HepG2 (cell line): ENCODE measurements around the gene FAM89B. TPM values are rescaled to one million over a fixed set of nuclear protein-coding genes. Genes with fewer than 3 reads are reported as not detected.
A peak's percentile ranks its signal among the peaks of the same experiment; 100 is the strongest.

Experiments used
- ASH2L ChIP-seq: fragments of 300-600, 200-600 bp; sonication (generic); IDR thresholded peaks from 2 replicates; pipeline ENCODE4 v1.7.0; 2017; ENCODE audit warnings: low read depth, mild to moderate bottlenecking, moderate library complexity, mixed read lengths, low read length; ENCODE audit not compliant: insufficient read length
- CCDC6 ChIP-seq: sonication (generic); formaldehyde crosslinking; IDR thresholded peaks from 2 replicates; pipeline ENCODE4 v1.8.1; 2022; ENCODE audit warnings: mild to moderate bottlenecking, missing genetic modification reagents, moderate library complexity
- CENPT ChIP-seq: sonication (generic); formaldehyde crosslinking; IDR thresholded peaks from 2 replicates; pipeline ENCODE4 v1.8.0; 2022; ENCODE audit warnings: low read depth, mild to moderate bottlenecking, moderate library complexity, missing genetic modification reagents
- HMG20B ChIP-seq: conservative IDR thresholded peaks from 2 replicates; pipeline ENCODE4 v1.6.1; 2016; ENCODE audit warnings: missing genetic modification reagents, missing compliant biosample characterization
- HNRNPL ChIP-seq: fragments of 200-400 bp; formaldehyde crosslinking; IDR thresholded peaks from 2 replicates; pipeline ENCODE4 v1.6.1; 2017; ENCODE audit warnings: mild to moderate bottlenecking, low read depth, low read length
- KDM2A ChIP-seq: sonication (generic); formaldehyde crosslinking; IDR thresholded peaks from 2 replicates; pipeline ENCODE4 v1.4.0; 2020; ENCODE audit warnings: low read depth, missing genetic modification reagents, borderline replicate concordance
- NRL ChIP-seq: sonication (generic); formaldehyde crosslinking; IDR thresholded peaks from 2 replicates; pipeline ENCODE4 v1.5.0; 2020; ENCODE audit warnings: missing genetic modification reagents, mild to moderate bottlenecking, moderate library complexity, borderline replicate concordance
- PITX1 ChIP-seq: sonication (generic); formaldehyde crosslinking; IDR thresholded peaks from 2 replicates; pipeline ENCODE4 v1.5.1; 2020; ENCODE audit warnings: mild to moderate bottlenecking, missing genetic modification reagents
- POGZ ChIP-seq: sonication (generic); formaldehyde crosslinking; IDR thresholded peaks from 2 replicates; pipeline ENCODE4 v1.4.0; 2020; ENCODE audit warnings: mild to moderate bottlenecking, missing genetic modification reagents
- POLR2G ChIP-seq: fragments of 200-400 bp; formaldehyde crosslinking; IDR thresholded peaks from 2 replicates; pipeline ENCODE4 v1.6.1; 2018; ENCODE audit warnings: mild to moderate bottlenecking, low read depth, low read length, moderate library complexity
- SAFB2 ChIP-seq: sonication (generic); formaldehyde crosslinking; IDR thresholded peaks from 2 replicates; pipeline ENCODE4 v1.5.1; 2020; ENCODE audit warnings: missing genetic modification reagents, low read depth, mild to moderate bottlenecking, borderline replicate concordance
- ZFY ChIP-seq: sonication (generic); formaldehyde crosslinking; IDR thresholded peaks from 2 replicates; pipeline ENCODE4 v1.4.0; 2020; ENCODE audit warnings: missing genetic modification reagents
- ZNF687 ChIP-seq: sonication (generic); formaldehyde crosslinking; IDR thresholded peaks from 2 replicates; pipeline ENCODE4 v1.5.1; 2020; ENCODE audit warnings: mild to moderate bottlenecking, missing genetic modification reagents, moderate library complexity
- ZNF839 ChIP-seq: sonication (generic); formaldehyde crosslinking; IDR thresholded peaks from 2 replicates; pipeline ENCODE4 v1.4.0; 2020; ENCODE audit warnings: missing genetic modification reagents, mild to moderate bottlenecking, borderline replicate concordance
- polyA plus RNA-seq, 8 experiments: library from polyadenylated mRNA; depleted of rRNA in 3 of 8; stranded (reverse) in 7 of 8; unstranded in 1 of 8; fragments of >200 nt; fragmentation: Illumina TruSeq in 4 of 8; extraction: Trizol in 4 of 8; gene quantifications; 2 replicates each; pipeline versions ENCODE4 v1.2.1 to v1.2.3, GENCODE V29; 2011 to 2016; ENCODE audit warnings: low read depth in 4 of 8, missing spikeins in 1 of 8, mixed read lengths in 1 of 8; ENCODE audit not compliant: insufficient read depth in 1 of 8
- total RNA-seq, 5 experiments: library from RNA; depleted of rRNA; stranded (reverse); fragments of >200 nt; fragmentation: Illumina TruSeq; extraction: Trizol; gene quantifications; 2 replicates each; pipeline ENCODE4 v1.2.3, GENCODE V29; 2016; ENCODE audit warnings: low read depth in 1 of 5
- TF ChIP-seq, protein P1 (sequence below): sonication (generic); formaldehyde crosslinking; IDR thresholded peaks from 2 replicates; pipeline ENCODE4 v1.5.0; 2020; ENCODE audit warnings: mild to moderate bottlenecking, missing genetic modification reagents
- TF ChIP-seq, protein P2 (sequence below): sonication (generic); formaldehyde crosslinking; IDR thresholded peaks from 2 replicates; pipeline ENCODE4 v1.4.0; 2020; ENCODE audit warnings: missing genetic modification reagents

The FAM89B gene
- total and polyA plus RNA-seq, 2 of the 13 experiments (the other 11 are each of a cell fraction or from before 2014, with no cell fraction given) = 5.7 to 8.0 TPM

- TF ChIP-seq PITX1 (CRISPR knock-in tag) (0 out of 2 replicates have a peak, but pooled peaks have one; percentile 40), CENPT (CRISPR knock-in tag) (peak; percentile 19; the same call in 1 of the 2 replicates), SAFB2 (CRISPR knock-in tag) (peak; percentile 65; the same call in 1 of the 2 replicates), NRL (CRISPR knock-in tag) (no peak), ZNF839 (no peak), KDM2A (peak; percentile 66), ASH2L (no peak), HMG20B (CRISPR knock-in tag) (no peak), CCDC6 (CRISPR knock-in tag) (0 out of 2 replicates have a peak, but pooled peaks have one; percentile 46), POLR2G (peak; percentile 36; the same call in 1 of the 2 replicates), POGZ (CRISPR knock-in tag) (no peak), HNRNPL (peak; percentile 70; the same call in 1 of the 2 replicates), ZNF687 (peak; percentile 29; the same call in 1 of the 2 replicates), ZFY (CRISPR knock-in tag) (peak; percentile 62)
- TF ChIP-seq, protein P1, sequence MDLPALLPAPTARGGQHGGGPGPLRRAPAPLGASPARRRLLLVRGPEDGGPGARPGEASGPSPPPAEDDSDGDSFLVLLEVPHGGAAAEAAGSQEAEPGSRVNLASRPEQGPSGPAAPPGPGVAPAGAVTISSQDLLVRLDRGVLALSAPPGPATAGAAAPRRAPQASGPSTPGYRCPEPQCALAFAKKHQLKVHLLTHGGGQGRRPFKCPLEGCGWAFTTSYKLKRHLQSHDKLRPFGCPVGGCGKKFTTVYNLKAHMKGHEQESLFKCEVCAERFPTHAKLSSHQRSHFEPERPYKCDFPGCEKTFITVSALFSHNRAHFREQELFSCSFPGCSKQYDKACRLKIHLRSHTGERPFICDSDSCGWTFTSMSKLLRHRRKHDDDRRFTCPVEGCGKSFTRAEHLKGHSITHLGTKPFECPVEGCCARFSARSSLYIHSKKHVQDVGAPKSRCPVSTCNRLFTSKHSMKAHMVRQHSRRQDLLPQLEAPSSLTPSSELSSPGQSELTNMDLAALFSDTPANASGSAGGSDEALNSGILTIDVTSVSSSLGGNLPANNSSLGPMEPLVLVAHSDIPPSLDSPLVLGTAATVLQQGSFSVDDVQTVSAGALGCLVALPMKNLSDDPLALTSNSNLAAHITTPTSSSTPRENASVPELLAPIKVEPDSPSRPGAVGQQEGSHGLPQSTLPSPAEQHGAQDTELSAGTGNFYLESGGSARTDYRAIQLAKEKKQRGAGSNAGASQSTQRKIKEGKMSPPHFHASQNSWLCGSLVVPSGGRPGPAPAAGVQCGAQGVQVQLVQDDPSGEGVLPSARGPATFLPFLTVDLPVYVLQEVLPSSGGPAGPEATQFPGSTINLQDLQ = no peak
- TF ChIP-seq, protein P2, sequence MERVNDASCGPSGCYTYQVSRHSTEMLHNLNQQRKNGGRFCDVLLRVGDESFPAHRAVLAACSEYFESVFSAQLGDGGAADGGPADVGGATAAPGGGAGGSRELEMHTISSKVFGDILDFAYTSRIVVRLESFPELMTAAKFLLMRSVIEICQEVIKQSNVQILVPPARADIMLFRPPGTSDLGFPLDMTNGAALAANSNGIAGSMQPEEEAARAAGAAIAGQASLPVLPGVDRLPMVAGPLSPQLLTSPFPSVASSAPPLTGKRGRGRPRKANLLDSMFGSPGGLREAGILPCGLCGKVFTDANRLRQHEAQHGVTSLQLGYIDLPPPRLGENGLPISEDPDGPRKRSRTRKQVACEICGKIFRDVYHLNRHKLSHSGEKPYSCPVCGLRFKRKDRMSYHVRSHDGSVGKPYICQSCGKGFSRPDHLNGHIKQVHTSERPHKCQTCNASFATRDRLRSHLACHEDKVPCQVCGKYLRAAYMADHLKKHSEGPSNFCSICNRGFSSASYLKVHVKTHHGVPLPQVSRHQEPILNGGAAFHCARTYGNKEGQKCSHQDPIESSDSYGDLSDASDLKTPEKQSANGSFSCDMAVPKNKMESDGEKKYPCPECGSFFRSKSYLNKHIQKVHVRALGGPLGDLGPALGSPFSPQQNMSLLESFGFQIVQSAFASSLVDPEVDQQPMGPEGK (CRISPR knock-in tag) = peak; percentile 27; the same call in 1 of the 2 replicates
These were observed 3.4 kb downstream of the FAM89B start, which contains the start of gene EHBP1L1 (continued) for GRCh38 chr11:65575568-65576231.
